H9 (cell line): Measurements from ENCODE around the gene DRICH1. TPM values are rescaled to one million over a fixed set of nuclear protein-coding genes. Genes with fewer than 3 reads are reported as not detected.

Source experiments
- DNase-seq: peaks from one replicate; pipeline ENCODE4 v3.0.0-alpha.2; 2017
- H2AFZ ChIP-seq: one replicate; pipeline ENCODE4 v1.6.1; 2013; ENCODE audit warnings: mild to moderate bottlenecking, low read length, control low read depth, moderate library complexity
- H2AK5ac ChIP-seq: 2 replicates; pipeline ENCODE4 v1.6.1; 2013; ENCODE audit warnings: low read length, control low read depth, mixed read lengths; ENCODE audit not compliant: insufficient read length
- H2BK120ac ChIP-seq: one replicate; pipeline ENCODE4 v1.6.1; 2013; ENCODE audit warnings: low read depth, mild to moderate bottlenecking, low read length, control low read depth, inconsistent platforms; ENCODE audit not compliant: poor library complexity, severe bottlenecking
- H2BK12ac ChIP-seq: 2 replicates; pipeline ENCODE4 v1.6.1; 2013; ENCODE audit warnings: low read length, control low read depth, mixed read lengths, low read depth; ENCODE audit not compliant: insufficient read length
- H2BK15ac ChIP-seq: 2 replicates; pipeline ENCODE4 v1.6.1; 2013; ENCODE audit warnings: low read depth, low read length, control low read depth
- H2BK20ac ChIP-seq: one replicate; pipeline ENCODE4 v1.6.1; 2013; ENCODE audit warnings: low read depth, mild to moderate bottlenecking, low read length, control low read depth, inconsistent platforms; ENCODE audit not compliant: poor library complexity, severe bottlenecking
- H2BK5ac ChIP-seq: 2 replicates; pipeline ENCODE4 v1.6.1; 2013; ENCODE audit warnings: low read length, control low read depth, mixed read lengths; ENCODE audit not compliant: insufficient read length
- H3K14ac ChIP-seq: 2 replicates; pipeline ENCODE4 v1.6.1; 2013; ENCODE audit warnings: low read length, control low read depth; ENCODE audit not compliant: insufficient read depth
- H3K18ac ChIP-seq: 2 replicates; pipeline ENCODE4 v1.6.1; 2013; ENCODE audit warnings: low read depth, mild to moderate bottlenecking, mixed read lengths, low read length, control low read depth; ENCODE audit not compliant: insufficient read length
- H3K23ac ChIP-seq: 2 replicates; pipeline ENCODE4 v1.6.1; 2013; ENCODE audit warnings: low read length, control low read depth, mixed read lengths, low read depth; ENCODE audit not compliant: insufficient read length
- H3K23me2 ChIP-seq: 2 replicates; pipeline ENCODE4 v1.6.1; 2013; ENCODE audit warnings: low read depth, mild to moderate bottlenecking, mixed read lengths, low read length, control low read depth; ENCODE audit not compliant: insufficient read length, poor library complexity, severe bottlenecking
- H3K27ac ChIP-seq: 2 replicates; pipeline ENCODE4 v1.5.1; 2013; ENCODE audit warnings: low read length, control low read depth, mixed read lengths, low read depth; ENCODE audit not compliant: insufficient read length
- H3K27me3 ChIP-seq: 2 replicates; pipeline ENCODE4 v1.6.1; 2013; ENCODE audit warnings: low read length, control low read depth, inconsistent platforms; ENCODE audit not compliant: insufficient read depth
- H3K4ac ChIP-seq: 2 replicates; pipeline ENCODE4 v1.6.1; 2013; ENCODE audit warnings: low read depth, mild to moderate bottlenecking, control low read depth, inconsistent platforms, low read length, moderate library complexity
- H3K4me1 ChIP-seq: 2 replicates; pipeline ENCODE4 v1.6.1; 2013; ENCODE audit warnings: low read length, control low read depth, inconsistent platforms; ENCODE audit not compliant: insufficient read depth
- H3K4me2 ChIP-seq: 2 replicates; pipeline ENCODE4 v1.6.1; 2013; ENCODE audit warnings: low read length, control low read depth, mixed read lengths; ENCODE audit not compliant: insufficient read length, insufficient read depth
- H3K56ac ChIP-seq: 2 replicates; pipeline ENCODE4 v1.6.1; 2013; ENCODE audit warnings: low read depth, mild to moderate bottlenecking, mixed read lengths, low read length, control low read depth; ENCODE audit not compliant: insufficient read length
- H3K79me1 ChIP-seq: 2 replicates; pipeline ENCODE4 v1.6.1; 2013; ENCODE audit warnings: low read depth, mild to moderate bottlenecking, moderate library complexity, low read length, control low read depth, inconsistent platforms; ENCODE audit not compliant: insufficient read depth, poor library complexity, severe bottlenecking
- H3K79me2 ChIP-seq: 2 replicates; pipeline ENCODE4 v1.6.1; 2013; ENCODE audit warnings: low read length, control low read depth, inconsistent platforms; ENCODE audit not compliant: insufficient read depth
- H3K9ac ChIP-seq: 2 replicates; pipeline ENCODE4 v1.6.1; 2013; ENCODE audit warnings: low read length, control low read depth, mixed read lengths; ENCODE audit not compliant: insufficient read length; ENCODE audit errors: extremely low read depth
- H3K9me3 ChIP-seq: one replicate; pipeline ENCODE4 v1.6.1; 2013; ENCODE audit warnings: low read depth, low read length, inconsistent platforms; ENCODE audit not compliant: control insufficient read depth
- H3T11ph ChIP-seq: one replicate; pipeline ENCODE4 v1.6.1; 2013; ENCODE audit warnings: mild to moderate bottlenecking, low read length, control low read depth, inconsistent platforms
- H4K20me1 ChIP-seq: one replicate; pipeline ENCODE4 v1.6.1; 2013; ENCODE audit not compliant: control insufficient read depth, insufficient read length, insufficient read depth
- H4K5ac ChIP-seq: 2 replicates; pipeline ENCODE4 v1.6.1; 2013; ENCODE audit warnings: low read depth, mild to moderate bottlenecking, mixed read lengths, low read length, control low read depth; ENCODE audit not compliant: insufficient read length
- H4K8ac ChIP-seq: replicated peaks from 2 replicates; pipeline ENCODE4 v1.6.1; 2013; ENCODE audit warnings: low read length, control low read depth, mixed read lengths, low read depth; ENCODE audit not compliant: insufficient read length
- H4K91ac ChIP-seq: 2 replicates; pipeline ENCODE4 v1.6.1; 2013; ENCODE audit warnings: low read depth, mild to moderate bottlenecking, moderate library complexity, mixed read lengths, low read length, control low read depth; ENCODE audit not compliant: insufficient read length
- H3K27ac Mint-ChIP-seq, 3 experiments: 2 replicates in 2 of 3; 3 replicates in 1 of 3; pipeline ENCODE4 v1.8.0; 2020 to 2021; ENCODE audit warnings: mixed read lengths in 3 of 3, mild to moderate bottlenecking in 1 of 3, moderate library complexity in 1 of 3
- H3K27me3 Mint-ChIP-seq: 2 replicates; pipeline ENCODE4 v1.8.0; 2021; ENCODE audit warnings: low read depth, mild to moderate bottlenecking, moderate library complexity, mixed read lengths
- H3K36me3 Mint-ChIP-seq, 3 experiments: 2 replicates in 2 of 3; 3 replicates in 1 of 3; pipeline ENCODE4 v1.8.0; 2020 to 2021; ENCODE audit warnings: low read depth in 3 of 3, mixed read lengths in 3 of 3; ENCODE audit not compliant: insufficient read depth in 1 of 3
- H3K4me1 Mint-ChIP-seq, 2 experiments: 2 replicates each; pipeline ENCODE4 v1.8.0; 2020; ENCODE audit warnings: mixed read lengths in 2 of 2
- H3K4me3 Mint-ChIP-seq, 2 experiments: 2 replicates in 1 of 2; 3 replicates in 1 of 2; pipeline ENCODE4 v1.8.0; 2020 to 2021; ENCODE audit warnings: mild to moderate bottlenecking in 2 of 2, mixed read lengths in 2 of 2, moderate library complexity in 1 of 2
- H3K9me3 Mint-ChIP-seq, 2 experiments: 2 replicates in 1 of 2; 3 replicates in 1 of 2; pipeline ENCODE4 v1.8.0; 2020; ENCODE audit warnings: mild to moderate bottlenecking in 2 of 2, mixed read lengths in 2 of 2, moderate library complexity in 1 of 2
- CTCF ChIP-seq: fragments of 200-600 bp; sonication (generic); conservative IDR thresholded peaks from 3 replicates; pipeline ENCODE4 v1.8.0; 2021; ENCODE audit warnings: antibody characterized with exemption, mild to moderate bottlenecking
- WGBS: extraction: QIAGEN DNeasy Blood & Tissue Kit; methylation state at CpG from one replicate; pipeline ENCODE4 v1.1.7; 2013; ENCODE audit warnings: missing lambda C conversion rate, low lambda C conversion rate, mixed read lengths; ENCODE audit not compliant: insufficient read length; ENCODE audit errors: extremely low coverage; 5-methylcytosine and 5-hydroxymethylcytosine counted together
- total RNA-seq: library from RNA; stranded (reverse); gene quantifications from 2 replicates; pipeline ENCODE4 v1.2.1, GENCODE V29; 2021

Gene DRICH1
- total RNA-seq, 1 experiment from 2014 or later = not detected

GRCh38 chr22:23621082-23621780, 10.9 kb downstream of the DRICH1 start:
- no peak overlapping the region for H3K18ac ChIP-seq
- H3K27ac ChIP-seq = no peak overlapping the region
- no peaks in the 10 kb centered on the region for H3K79me2 ChIP-seq
- TF ChIP-seq CTCF = no peak
- no peak overlapping the region for H2AK5ac ChIP-seq
- no CpG with 5 or more reads among the region's 9 CpGs for WGBS
- H2BK20ac ChIP-seq = no peak overlapping the region
- H3T11ph ChIP-seq = no peak overlapping the region
- H3K4me1 ChIP-seq = no peaks in the 10 kb centered on the region
- no peaks in the 10 kb centered on the region for H3K79me1 ChIP-seq
- no peaks in the 10 kb centered on the region for H3K23me2 ChIP-seq
- no peak overlapping the region for H3K4me2 ChIP-seq
- no peaks in the 10 kb centered on the region for H4K20me1 ChIP-seq
- H4K5ac ChIP-seq = no peak overlapping the region
- Mint-ChIP-seq H3K4me1 (peaks cover 3% of the 10 kb centered on the region in 2 experiments; a peak in 2 of 4 replicates), H3K4me3 (no peak overlapping the region), H3K9me3 (no peaks in the 10 kb centered on the region), H3K27ac (no peak overlapping the region), H3K27me3 (peaks cover 83% of the 10 kb centered on the region), H3K36me3 (no peaks in the 10 kb centered on the region)
- H3K23ac ChIP-seq = no peak overlapping the region
- H3K9ac ChIP-seq = no peak overlapping the region
- no peak overlapping the region for H3K56ac ChIP-seq
- H2BK5ac ChIP-seq = no peak overlapping the region
- no peak overlapping the region for H3K14ac ChIP-seq
- no peaks in the 10 kb centered on the region for H3K9me3 ChIP-seq
- H4K91ac ChIP-seq = no peak overlapping the region
- no peak overlapping the region for H2AFZ ChIP-seq
- H2BK12ac ChIP-seq = no peak overlapping the region
- no peak overlapping the region for H2BK120ac ChIP-seq
- no peak overlapping the region for H3K4ac ChIP-seq
- no peak overlapping the region for H4K8ac ChIP-seq
- no peaks in the 10 kb centered on the region; the same call in 1 of the 2 replicates for H3K27me3 ChIP-seq
- no peak overlapping the region for H2BK15ac ChIP-seq
- DNase-seq = no peak
